NB4 (cell line): ENCODE data around the gene RHEX.

Experiments used
- DNase-seq: peaks from one replicate; pipeline ENCODE4 v3.0.0; 2010; ENCODE audit warnings: low read depth
- H3K4me3 ChIP-seq: one replicate; pipeline ENCODE4 v1.5.1; 2011; ENCODE audit warnings: mild to moderate bottlenecking, low read depth, low read length, moderate library complexity
- CTCF ChIP-seq: IDR thresholded peaks from one replicate; pipeline ENCODE4 v1.5.1; 2012; ENCODE audit warnings: low read depth, low read length
- MYC ChIP-seq: IDR thresholded peaks from 2 replicates; pipeline ENCODE4 v1.6.1; 2011; ENCODE audit warnings: low read depth, low read length
- POLR2A ChIP-seq: IDR thresholded peaks from 2 replicates; pipeline ENCODE4 v1.6.1; 2011; ENCODE audit warnings: mild to moderate bottlenecking; ENCODE audit not compliant: insufficient read length; ENCODE audit errors: extremely low read depth
- TF ChIP-seq, protein P1 (sequence below): IDR thresholded peaks from 2 replicates; pipeline ENCODE4 v1.6.1; 2011; ENCODE audit warnings: low read depth, low read length

The RHEX gene

GRCh38 chr1:206025283-206025820 lies 27.6 kb upstream of the RHEX start:
- TF ChIP-seq, protein P1, sequence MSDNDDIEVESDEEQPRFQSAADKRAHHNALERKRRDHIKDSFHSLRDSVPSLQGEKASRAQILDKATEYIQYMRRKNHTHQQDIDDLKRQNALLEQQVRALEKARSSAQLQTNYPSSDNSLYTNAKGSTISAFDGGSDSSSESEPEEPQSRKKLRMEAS: no peak
- no peak for TF ChIP-seq MYC
- TF ChIP-seq CTCF: no peak
- TF ChIP-seq POLR2A: no peak
- no peak overlapping the region for H3K4me3 ChIP-seq

GRCh38 chr1:206029484-206029883 lies 23.5 kb upstream of the RHEX start:
- no peak for DNase-seq
- no peak overlapping the region for H3K4me3 ChIP-seq
- TF ChIP-seq, protein P1: no peak
- TF ChIP-seq POLR2A (no peak), CTCF (no peak), MYC (no peak)

More at GRCh38 chr1:206025283-206025820, 27.6 kb upstream of the RHEX start:
- no peak for DNase-seq

DNA sequence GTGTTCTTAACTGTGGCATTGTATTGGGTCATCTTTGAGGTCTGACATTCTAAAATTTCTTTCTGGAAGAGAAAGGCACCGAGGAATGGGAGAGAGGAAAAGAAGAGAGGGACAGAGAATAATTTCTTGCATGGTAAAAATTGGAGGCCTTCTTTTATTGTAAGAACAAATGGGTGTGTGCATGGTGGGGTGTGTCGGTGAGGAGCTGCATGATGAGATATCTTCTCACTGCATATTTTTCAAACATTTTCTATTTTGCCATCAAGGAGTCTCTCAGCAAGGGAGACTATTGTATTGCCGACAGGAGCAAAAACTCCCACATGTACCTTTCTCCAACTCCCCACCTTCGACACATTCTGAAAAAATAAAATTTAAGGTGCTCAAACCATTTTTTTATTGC lies 22.8 kb upstream of the RHEX start:
- DNase-seq: no peak
- TF ChIP-seq CTCF (no peak), POLR2A (no peak), MYC (no peak)
- TF ChIP-seq, protein P1: no peak
- H3K4me3 ChIP-seq: no peak overlapping the region

GRCh38 chr1:206030714-206031113 lies 22.3 kb upstream of the RHEX start:
- TF ChIP-seq, protein P1: peak; percentile 28
- TF ChIP-seq CTCF (peak; percentile 98), MYC (no peak), POLR2A (no peak)
- peak; percentile 92 for DNase-seq
- H3K4me3 ChIP-seq: no peak overlapping the region

- no peak overlapping the region for H3K4me3 ChIP-seq
- no peak for DNase-seq
- no peak for TF ChIP-seq CTCF
- TF ChIP-seq POLR2A: no peak
- TF ChIP-seq MYC: no peak
- TF ChIP-seq, protein P1: no peak
These were observed 20.4 kb upstream of the RHEX start for GRCh38 chr1:206032380-206033140.
